Thyroid gland (tissue), 4 donors: ENCODE data around the gene HS6ST3. TPM values are rescaled to one million over a fixed set of nuclear protein-coding genes. Genes with fewer than 3 reads are reported as not detected.

Source experiments
- DNase-seq, 2 donors: peaks; one replicate each; pipeline ENCODE4 v3.0.0-alpha.2; 2019
- H3K27ac ChIP-seq, 3 donors: fragments of 200-600 bp; sonication (generic); 1 replicate in 2 of 3; 2 replicates in 1 of 3; pipeline ENCODE4 v1.5.1; 2016 to 2019; ENCODE audit warnings: mild to moderate bottlenecking in 1 of 3, moderate library complexity in 1 of 3
- H3K27me3 ChIP-seq: fragments of 200-600 bp; sonication (generic); one replicate; pipeline ENCODE4 v1.5.1; 2019
- H3K36me3 ChIP-seq, 2 donors: fragments of 200-600 bp; sonication (generic); one replicate each; pipeline ENCODE4 v1.5.1; 2016 to 2019
- H3K4me1 ChIP-seq, 2 donors: fragments of 200-600 bp; sonication (generic); one replicate each; pipeline ENCODE4 v1.5.1; 2017 to 2019
- H3K4me3 ChIP-seq, 3 donors: fragments of 200-600 bp; sonication (generic); replicated peaks in 1 of 3; 1 replicate in 2 of 3; 2 replicates in 1 of 3; pipeline ENCODE4 v1.5.1; 2016; ENCODE audit warnings: mild to moderate bottlenecking in 1 of 3
- H3K9me3 ChIP-seq: fragments of 200-600 bp; sonication (generic); one replicate; pipeline ENCODE4 v1.5.1; 2017
- CTCF ChIP-seq, 6 experiments: fragments of 200-600 bp in 3 of 6; fragments of 450-650 bp in 3 of 6; sonication (generic) in 3 of 6; IDR thresholded peaks; one replicate each; pipeline ENCODE4 v1.5.1; 2016 to 2019; ENCODE audit warnings: antibody characterized with exemption in 6 of 6, mild to moderate bottlenecking in 2 of 6, inconsistent platforms in 1 of 6, moderate library complexity in 1 of 6
- POLR2A ChIP-seq, 2 donors: fragments of 450-650 bp; IDR thresholded peaks; one replicate each; pipeline ENCODE4 v1.6.1; 2017; ENCODE audit warnings: antibody characterized with exemption in 2 of 2, mild to moderate bottlenecking in 2 of 2, moderate library complexity in 1 of 2
- WGBS, 2 donors: methylation state at CpG; one replicate each; pipeline ENCODE4 v1.1.5; 2017; 5-methylcytosine and 5-hydroxymethylcytosine counted together
- intact Hi-C: fragments of 100-400 bp; cut with DNase I; formaldehyde crosslinking; loops from one replicate; pipeline ENCODE4 v1.15.1; 2023
- total RNA-seq, 4 donors: library from RNA; depleted of rRNA; stranded (reverse); fragments of >200 nt; gene quantifications; one replicate each; pipeline ENCODE4 v1.2.3, GENCODE V29; 2016

Gene HS6ST3
- total RNA-seq, 4 donors from 2014 or later: 2.0 to 5.8 (median 5.0) TPM

GRCh38 chr13:96744367-96745331, 654.7 kb downstream of the HS6ST3 start:
- no peak for DNase-seq
- intact Hi-C loops: no loop called here
- Histone ChIP-seq H3K9me3 (no peaks in the 10 kb centered on the region), H3K27me3 (no peaks in the 10 kb centered on the region), H3K4me1 (no peaks in the 10 kb centered on the region), H3K4me3 (no peak overlapping the region), H3K27ac (no peak overlapping the region), H3K36me3 (no peaks in the 10 kb centered on the region)
- WGBS, 2 donors: 84 to 90% methylated on average over 5 of the region's 5 CpGs
- no peak for TF ChIP-seq CTCF (IDR thresholded peaks at IDR 0.05)
- no peak for TF ChIP-seq POLR2A (IDR thresholded peaks at IDR 0.05)

GRCh38 chr13:96746886-96747285, 657.0 kb downstream of the HS6ST3 start:
- Histone ChIP-seq H3K9me3 (no peaks in the 10 kb centered on the region), H3K27ac (no peak overlapping the region), H3K4me1 (no peaks in the 10 kb centered on the region), H3K27me3 (no peaks in the 10 kb centered on the region), H3K4me3 (no peak overlapping the region), H3K36me3 (no peaks in the 10 kb centered on the region)
- intact Hi-C loops: no loop called here
- 91 to 98% methylated on average over 1 of the region's 1 CpG for WGBS, 2 donors
- TF ChIP-seq POLR2A (IDR thresholded peaks at IDR 0.05) (no peak), CTCF (IDR thresholded peaks at IDR 0.05) (no peak)
- no peak for DNase-seq

GRCh38 chr13:96749825-96750224, 659.9 kb downstream of the HS6ST3 start:
- H3K4me1 ChIP-seq: no peaks in the 10 kb centered on the region
- no peak overlapping the region for H3K4me3 ChIP-seq
- no peak overlapping the region for H3K27ac ChIP-seq
- no peaks in the 10 kb centered on the region for H3K27me3 ChIP-seq
- no peaks in the 10 kb centered on the region for H3K9me3 ChIP-seq
- intact Hi-C loops: no loop called here
- no peak for TF ChIP-seq CTCF (IDR thresholded peaks at IDR 0.05)
- no peak for TF ChIP-seq POLR2A (IDR thresholded peaks at IDR 0.05)
- DNase-seq: no peak
- H3K36me3 ChIP-seq: no peaks in the 10 kb centered on the region

GRCh38 chr13:96751089-96751488, 661.2 kb downstream of the HS6ST3 start:
- 97 to 100% methylated on average over 1 of the region's 1 CpG for WGBS, 2 donors
- intact Hi-C loops: no loop called here
- Histone ChIP-seq H3K9me3 (no peaks in the 10 kb centered on the region), H3K36me3 (no peaks in the 10 kb centered on the region), H3K27me3 (no peaks in the 10 kb centered on the region), H3K4me3 (no peak overlapping the region), H3K4me1 (no peaks in the 10 kb centered on the region), H3K27ac (no peak overlapping the region)
- DNase-seq: no peak
- no peak for TF ChIP-seq CTCF (IDR thresholded peaks at IDR 0.05)
- no peak for TF ChIP-seq POLR2A (IDR thresholded peaks at IDR 0.05)

GRCh38 chr13:96762876-96763275, 673.0 kb downstream of the HS6ST3 start:
- H3K27ac ChIP-seq: no peak overlapping the region
- intact Hi-C loops: no loop called here
- no peaks in the 10 kb centered on the region for H3K9me3 ChIP-seq
- TF ChIP-seq POLR2A (IDR thresholded peaks at IDR 0.05): no peak
- TF ChIP-seq CTCF (IDR thresholded peaks at IDR 0.05): no peak
- H3K36me3 ChIP-seq: no peaks in the 10 kb centered on the region
- DNase-seq: no peak
- no peaks in the 10 kb centered on the region for H3K27me3 ChIP-seq
- H3K4me3 ChIP-seq: no peak overlapping the region
- no peaks in the 10 kb centered on the region for H3K4me1 ChIP-seq
